Measurements from ENCODE around the gene LGR4.

- TF ChIP-seq CTCF (IDR thresholded peaks at IDR 0.05) (no peak), POLR2A (IDR thresholded peaks at IDR 0.05) (no peak)
These were observed 42.0 kb upstream of the LGR4 start for GRCh38 chr11:27514558-27514957.

Measured in heart left ventricle (tissue), 13 donors.